Tibial artery (tissue), 4 donors: ENCODE measurements around the gene KCNQ1.

Experiments used
- DNase-seq, 2 donors: peaks; one replicate each; pipeline ENCODE4 v3.0.0-alpha.2; 2019
- H3K27ac ChIP-seq, 2 donors: fragments of 200-600 bp; sonication (generic) in 1 of 2; 1 replicate in 1 of 2; 2 replicates in 1 of 2; pipeline ENCODE4 v1.5.1; 2018 to 2019; ENCODE audit warnings: mild to moderate bottlenecking in 1 of 2
- H3K27me3 ChIP-seq, 2 donors: fragments of 200-600 bp; sonication (generic) in 1 of 2; one replicate each; pipeline versions ENCODE4 v1.5.1 to v1.6.0; 2016 to 2019
- H3K36me3 ChIP-seq, 3 donors: fragments of 200-600 bp; sonication (generic) in 2 of 3; one replicate each; pipeline ENCODE4 v1.5.1; 2016 to 2019; ENCODE audit warnings: mild to moderate bottlenecking in 2 of 3
- H3K4me1 ChIP-seq, 4 donors: fragments of 200-600 bp; sonication (generic) in 2 of 4; 1 replicate in 3 of 4; 2 replicates in 1 of 4; pipeline ENCODE4 v1.5.1; 2016 to 2019
- H3K4me3 ChIP-seq, 2 donors: fragments of 200-600 bp; sonication (generic) in 1 of 2; 1 replicate in 1 of 2; 2 replicates in 1 of 2; pipeline ENCODE4 v1.5.1; 2018 to 2019; ENCODE audit warnings: mild to moderate bottlenecking in 2 of 2
- H3K9me3 ChIP-seq, 3 donors: fragments of 200-600 bp; sonication (generic) in 1 of 3; one replicate each; pipeline ENCODE4 v1.5.1; 2016 to 2019
- intact Hi-C: fragments of 100-400 bp; cut with DNase I; formaldehyde crosslinking; loops from one replicate; pipeline ENCODE4 v1.15.0; 2023; ENCODE audit warnings: low total_unique reads
- TF ChIP-seq, protein P1 (sequence below), 2 experiments: fragments of 200-600 bp in 1 of 2; fragments of 450-650 bp in 1 of 2; IDR thresholded peaks; one replicate each; pipeline ENCODE4 v1.5.1; 2017 to 2019; ENCODE audit warnings: antibody characterized with exemption in 2 of 2, mild to moderate bottlenecking in 1 of 2, moderate library complexity in 1 of 2

KCNQ1 gene

GRCh38 chr11:2588809-2589537, 144.2 kb downstream of the KCNQ1 start:
- no peak overlapping the region for H3K4me3 ChIP-seq
- no peaks in the 10 kb centered on the region for H3K9me3 ChIP-seq
- TF ChIP-seq, protein P1, sequence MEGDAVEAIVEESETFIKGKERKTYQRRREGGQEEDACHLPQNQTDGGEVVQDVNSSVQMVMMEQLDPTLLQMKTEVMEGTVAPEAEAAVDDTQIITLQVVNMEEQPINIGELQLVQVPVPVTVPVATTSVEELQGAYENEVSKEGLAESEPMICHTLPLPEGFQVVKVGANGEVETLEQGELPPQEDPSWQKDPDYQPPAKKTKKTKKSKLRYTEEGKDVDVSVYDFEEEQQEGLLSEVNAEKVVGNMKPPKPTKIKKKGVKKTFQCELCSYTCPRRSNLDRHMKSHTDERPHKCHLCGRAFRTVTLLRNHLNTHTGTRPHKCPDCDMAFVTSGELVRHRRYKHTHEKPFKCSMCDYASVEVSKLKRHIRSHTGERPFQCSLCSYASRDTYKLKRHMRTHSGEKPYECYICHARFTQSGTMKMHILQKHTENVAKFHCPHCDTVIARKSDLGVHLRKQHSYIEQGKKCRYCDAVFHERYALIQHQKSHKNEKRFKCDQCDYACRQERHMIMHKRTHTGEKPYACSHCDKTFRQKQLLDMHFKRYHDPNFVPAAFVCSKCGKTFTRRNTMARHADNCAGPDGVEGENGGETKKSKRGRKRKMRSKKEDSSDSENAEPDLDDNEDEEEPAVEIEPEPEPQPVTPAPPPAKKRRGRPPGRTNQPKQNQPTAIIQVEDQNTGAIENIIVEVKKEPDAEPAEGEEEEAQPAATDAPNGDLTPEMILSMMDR (IDR thresholded peaks at IDR 0.05): no peak
- DNase-seq: peak in 1 of 2 donors; percentile 50
- no peaks in the 10 kb centered on the region for H3K4me1 ChIP-seq
- H3K36me3 ChIP-seq: no peaks in the 10 kb centered on the region
- intact Hi-C loops: no loop called here
- no peak overlapping the region for H3K27ac ChIP-seq
- H3K27me3 ChIP-seq: peaks cover 0 to 3% of the 10 kb centered on the region in 2 donors

DNA sequence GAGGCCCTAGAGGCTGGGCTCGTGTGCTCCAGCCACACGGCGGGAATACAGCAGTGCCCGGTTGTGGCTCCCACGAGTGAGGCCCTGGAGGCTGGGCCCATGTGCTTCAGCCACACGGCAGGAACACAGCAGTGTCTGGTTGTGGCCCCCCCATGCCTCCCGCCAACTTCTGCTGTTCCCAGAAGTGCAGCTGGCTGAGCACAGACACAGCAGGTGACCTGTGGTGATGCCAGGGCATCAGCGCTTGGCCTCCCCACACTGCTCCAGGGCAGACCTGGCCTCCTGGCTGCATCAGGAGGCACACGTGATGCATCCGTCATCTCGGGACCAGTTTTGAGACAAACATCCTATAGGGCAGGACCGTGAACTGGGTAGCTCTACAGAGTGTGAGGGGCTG, 144.7 kb downstream of the KCNQ1 start:
- Histone ChIP-seq H3K9me3 (peaks cover 0 to 3% (median 0%) of the 10 kb centered on the region in 3 donors), H3K4me3 (no peak overlapping the region), H3K27ac (no peak overlapping the region), H3K27me3 (peaks cover 0 to 3% of the 10 kb centered on the region in 2 donors), H3K4me1 (no peaks in the 10 kb centered on the region), H3K36me3 (no peaks in the 10 kb centered on the region)
- DNase-seq: no peak
- intact Hi-C loops: no loop called here
- TF ChIP-seq, protein P1 (IDR thresholded peaks at IDR 0.05): no peak

GRCh38 chr11:2590131-2590964, 145.5 kb downstream of the KCNQ1 start:
- intact Hi-C loops: no loop called here
- Histone ChIP-seq H3K36me3 (no peaks in the 10 kb centered on the region), H3K4me3 (no peak overlapping the region), H3K27ac (no peak overlapping the region), H3K27me3 (peaks cover 0 to 3% of the 10 kb centered on the region in 2 donors), H3K4me1 (no peaks in the 10 kb centered on the region), H3K9me3 (peaks cover 0 to 3% (median 0%) of the 10 kb centered on the region in 3 donors)
- DNase-seq: peak in 1 of 2 donors; percentile 16
- TF ChIP-seq, protein P1 (IDR thresholded peaks at IDR 0.05): no peak

- Histone ChIP-seq H3K27me3 (peaks cover 0 to 3% of the 10 kb centered on the region in 2 donors), H3K4me1 (no peaks in the 10 kb centered on the region), H3K36me3 (no peaks in the 10 kb centered on the region), H3K9me3 (peaks cover 0 to 3% (median 0%) of the 10 kb centered on the region in 3 donors), H3K27ac (no peak overlapping the region), H3K4me3 (no peak overlapping the region)
- TF ChIP-seq, protein P1 (IDR thresholded peaks at IDR 0.05): no peak
- DNase-seq: peak in 1 of 2 donors; percentile 15
- intact Hi-C loops: no loop called here
Measured at GRCh38 chr11:2590965-2591754, 146.4 kb downstream of the KCNQ1 start.

GRCh38 chr11:2591805-2592204, 147.0 kb downstream of the KCNQ1 start:
- no peak for DNase-seq
- no peaks in the 10 kb centered on the region for H3K4me1 ChIP-seq
- TF ChIP-seq, protein P1 (IDR thresholded peaks at IDR 0.05): no peak
- H3K27ac ChIP-seq: no peak overlapping the region
- peaks cover 0 to 3% of the 10 kb centered on the region in 2 donors for H3K27me3 ChIP-seq
- H3K4me3 ChIP-seq: no peak overlapping the region
- intact Hi-C loops: no loop called here
- H3K36me3 ChIP-seq: no peaks in the 10 kb centered on the region
- H3K9me3 ChIP-seq: peaks cover 0 to 3% (median 0%) of the 10 kb centered on the region in 3 donors
